ENCODE measurements around the gene PDE8A.
"Not testable (repeated sequence)": the region's sequence is repeated elsewhere in the genome, so short reads cannot be mapped to it uniquely, and the experiment has no call there.

PDE8A gene

GRCh38 chr15:84996055-84996454, 14.4 kb downstream of the PDE8A start:
- H3K27ac ChIP-seq = no peak overlapping the region
- no peaks in the 10 kb centered on the region for H3K9me3 ChIP-seq (ENCODE audit: severe bottlenecking)
- H3K27me3 ChIP-seq (ENCODE audit: insufficient read depth, low read depth, severe bottlenecking) = no peaks in the 10 kb centered on the region
- TF ChIP-seq, protein P1, sequence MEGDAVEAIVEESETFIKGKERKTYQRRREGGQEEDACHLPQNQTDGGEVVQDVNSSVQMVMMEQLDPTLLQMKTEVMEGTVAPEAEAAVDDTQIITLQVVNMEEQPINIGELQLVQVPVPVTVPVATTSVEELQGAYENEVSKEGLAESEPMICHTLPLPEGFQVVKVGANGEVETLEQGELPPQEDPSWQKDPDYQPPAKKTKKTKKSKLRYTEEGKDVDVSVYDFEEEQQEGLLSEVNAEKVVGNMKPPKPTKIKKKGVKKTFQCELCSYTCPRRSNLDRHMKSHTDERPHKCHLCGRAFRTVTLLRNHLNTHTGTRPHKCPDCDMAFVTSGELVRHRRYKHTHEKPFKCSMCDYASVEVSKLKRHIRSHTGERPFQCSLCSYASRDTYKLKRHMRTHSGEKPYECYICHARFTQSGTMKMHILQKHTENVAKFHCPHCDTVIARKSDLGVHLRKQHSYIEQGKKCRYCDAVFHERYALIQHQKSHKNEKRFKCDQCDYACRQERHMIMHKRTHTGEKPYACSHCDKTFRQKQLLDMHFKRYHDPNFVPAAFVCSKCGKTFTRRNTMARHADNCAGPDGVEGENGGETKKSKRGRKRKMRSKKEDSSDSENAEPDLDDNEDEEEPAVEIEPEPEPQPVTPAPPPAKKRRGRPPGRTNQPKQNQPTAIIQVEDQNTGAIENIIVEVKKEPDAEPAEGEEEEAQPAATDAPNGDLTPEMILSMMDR (IDR thresholded peaks at IDR 0.05; ENCODE audit: low read depth, low read length) = no peak
- H3K36me3 ChIP-seq = no peaks in the 10 kb centered on the region; the same call in 1 of the 2 replicates
- DNase-seq = no peak
- no peak overlapping the region for H3K4me3 ChIP-seq (ENCODE audit: low read depth, low read length)

- H3K27me3 ChIP-seq (ENCODE audit: insufficient read depth, low read depth, severe bottlenecking); H3K27ac ChIP-seq; H3K36me3 ChIP-seq; H3K4me3 ChIP-seq (ENCODE audit: low read depth, low read length); H3K9me3 ChIP-seq (ENCODE audit: severe bottlenecking); DNase-seq: not testable (repeated sequence)
Observed at GRCh38 chr15:84996714-84997113, 15.1 kb downstream of the PDE8A start.

DNA sequence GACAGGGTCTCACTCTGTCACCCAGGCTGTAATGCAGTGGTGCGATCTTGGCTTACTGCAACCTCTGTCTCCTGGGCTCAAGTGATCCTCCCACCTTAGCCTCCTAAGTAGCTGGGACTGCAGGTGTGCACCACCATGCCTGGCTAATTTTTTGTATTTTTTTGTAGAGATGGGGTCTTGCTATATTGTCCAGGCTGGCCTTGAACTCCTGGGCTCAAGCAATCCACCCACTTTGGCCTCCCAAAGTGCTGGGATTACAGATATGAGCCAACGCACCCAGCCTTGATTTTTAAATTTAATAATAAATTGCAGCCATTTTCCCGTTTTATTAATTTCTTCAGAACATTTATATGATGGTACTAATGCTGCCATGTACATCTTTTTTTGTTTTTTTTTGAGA, 15.6 kb downstream of the PDE8A start:
- H3K9me3 ChIP-seq (ENCODE audit: severe bottlenecking); H3K27ac ChIP-seq; H3K27me3 ChIP-seq (ENCODE audit: insufficient read depth, low read depth, severe bottlenecking); H3K4me3 ChIP-seq (ENCODE audit: low read depth, low read length); DNase-seq; H3K36me3 ChIP-seq: not testable (repeated sequence)

GRCh38 chr15:85000189-85000864, 18.7 kb downstream of the PDE8A start:
- Histone ChIP-seq H3K27ac (no peak overlapping the region), H3K4me3 (ENCODE audit: low read depth, low read length) (no peak overlapping the region), H3K9me3 (ENCODE audit: severe bottlenecking) (no peaks in the 10 kb centered on the region), H3K27me3 (ENCODE audit: insufficient read depth, low read depth, severe bottlenecking) (no peaks in the 10 kb centered on the region), H3K36me3 (no peaks in the 10 kb centered on the region; the same call in 1 of the 2 replicates)
- DNase-seq = no peak
- TF ChIP-seq, protein P1 (IDR thresholded peaks at IDR 0.05; ENCODE audit: low read depth, low read length) = no peak

GRCh38 chr15:85000937-85001336, 19.3 kb downstream of the PDE8A start:
- Histone ChIP-seq H3K27ac (no peak overlapping the region), H3K9me3 (ENCODE audit: severe bottlenecking) (no peaks in the 10 kb centered on the region), H3K4me3 (ENCODE audit: low read depth, low read length) (no peak overlapping the region), H3K27me3 (ENCODE audit: insufficient read depth, low read depth, severe bottlenecking) (no peaks in the 10 kb centered on the region), H3K36me3 (no peaks in the 10 kb centered on the region)
- TF ChIP-seq, protein P1 (IDR thresholded peaks at IDR 0.05; ENCODE audit: low read depth, low read length) = no peak
- DNase-seq = no peak

DNA sequence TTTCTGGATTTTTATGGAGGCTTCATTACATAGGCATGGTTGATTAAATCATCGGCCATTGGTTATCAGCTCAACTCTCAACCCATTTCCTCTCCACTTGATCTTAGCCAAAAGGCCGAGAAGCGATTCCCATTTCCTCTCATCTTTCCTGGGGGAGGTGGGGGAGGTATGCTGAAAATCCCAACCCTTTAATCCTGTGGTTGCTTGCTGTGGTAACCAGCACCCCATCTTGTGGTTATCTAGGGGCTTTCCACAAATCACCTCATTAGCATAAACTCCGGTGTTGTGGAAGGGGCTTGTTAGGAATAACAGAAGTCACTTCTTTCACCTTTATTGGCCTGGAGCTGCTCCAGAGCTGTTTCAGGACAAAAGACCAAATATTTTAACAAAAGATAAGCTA, 20.9 kb downstream of the PDE8A start:
- Histone ChIP-seq H3K4me3 (ENCODE audit: low read depth, low read length) (no peak overlapping the region), H3K36me3 (no peaks in the 10 kb centered on the region), H3K27me3 (ENCODE audit: insufficient read depth, low read depth, severe bottlenecking) (no peaks in the 10 kb centered on the region), H3K9me3 (ENCODE audit: severe bottlenecking) (no peaks in the 10 kb centered on the region), H3K27ac (no peak overlapping the region)
- TF ChIP-seq, protein P1 (IDR thresholded peaks at IDR 0.05; ENCODE audit: low read depth, low read length) = no peak
- no peak for DNase-seq
